B cell (primary cell): ENCODE data around the gene LMO3.

Source experiments
- EZH2 ChIP-seq: IDR thresholded peaks from 2 replicates; pipeline ENCODE4 v1.6.1; 2012; ENCODE audit warnings: borderline replicate concordance, low read depth, mild to moderate bottlenecking, moderate library complexity, low read length; ENCODE audit not compliant: insufficient read depth, poor library complexity, severe bottlenecking
- TF ChIP-seq, protein P1 (sequence below): fragments of 200-600 bp; IDR thresholded peaks from one replicate; pipeline ENCODE4 v1.8.0; 2022; ENCODE audit warnings: antibody characterized with exemption, mild to moderate bottlenecking

DNA sequence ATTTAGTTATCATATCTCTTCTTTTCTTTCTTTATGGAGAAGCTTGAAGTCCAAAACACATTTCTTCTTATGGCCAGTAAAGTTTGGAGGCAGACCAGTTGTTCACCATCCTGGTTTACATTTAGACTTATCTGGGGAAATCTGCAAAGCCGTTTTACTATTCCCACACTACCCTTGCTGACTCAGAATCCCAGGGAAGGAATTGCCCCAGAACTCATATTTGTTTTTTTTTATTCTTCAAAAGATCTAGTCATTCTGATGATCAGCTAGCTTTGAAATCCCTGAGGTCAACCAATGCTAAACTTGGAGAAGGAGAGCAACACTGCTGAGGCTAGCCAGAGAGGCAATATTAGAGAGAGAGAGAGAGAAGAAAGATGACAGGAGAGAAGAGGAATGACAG lies 12.3 kb upstream of the LMO3 start:
- TF ChIP-seq, protein P1, sequence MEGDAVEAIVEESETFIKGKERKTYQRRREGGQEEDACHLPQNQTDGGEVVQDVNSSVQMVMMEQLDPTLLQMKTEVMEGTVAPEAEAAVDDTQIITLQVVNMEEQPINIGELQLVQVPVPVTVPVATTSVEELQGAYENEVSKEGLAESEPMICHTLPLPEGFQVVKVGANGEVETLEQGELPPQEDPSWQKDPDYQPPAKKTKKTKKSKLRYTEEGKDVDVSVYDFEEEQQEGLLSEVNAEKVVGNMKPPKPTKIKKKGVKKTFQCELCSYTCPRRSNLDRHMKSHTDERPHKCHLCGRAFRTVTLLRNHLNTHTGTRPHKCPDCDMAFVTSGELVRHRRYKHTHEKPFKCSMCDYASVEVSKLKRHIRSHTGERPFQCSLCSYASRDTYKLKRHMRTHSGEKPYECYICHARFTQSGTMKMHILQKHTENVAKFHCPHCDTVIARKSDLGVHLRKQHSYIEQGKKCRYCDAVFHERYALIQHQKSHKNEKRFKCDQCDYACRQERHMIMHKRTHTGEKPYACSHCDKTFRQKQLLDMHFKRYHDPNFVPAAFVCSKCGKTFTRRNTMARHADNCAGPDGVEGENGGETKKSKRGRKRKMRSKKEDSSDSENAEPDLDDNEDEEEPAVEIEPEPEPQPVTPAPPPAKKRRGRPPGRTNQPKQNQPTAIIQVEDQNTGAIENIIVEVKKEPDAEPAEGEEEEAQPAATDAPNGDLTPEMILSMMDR = no peak
- TF ChIP-seq EZH2 = no peak
